ENCODE results near the gene DSC3. TPM values are rescaled to one million over a fixed set of nuclear protein-coding genes. Genes with fewer than 3 reads are reported as not detected.

DSC3 gene
- total RNA-seq, 1 experiment from 2014 or later: 0.61 TPM

- H3K9me3 Mint-ChIP-seq: no peaks in the 10 kb centered on the region
- Histone ChIP-seq H3K23me2 (ENCODE audit: insufficient read length, low read depth, low read length, poor library complexity, severe bottlenecking) (no peaks in the 10 kb centered on the region), H3K9ac (ENCODE audit: extremely low read depth, insufficient read length, low read length) (no peak overlapping the region), H3K27ac (ENCODE audit: insufficient read length, low read depth, low read length) (no peak overlapping the region), H3K4me1 (ENCODE audit: insufficient read depth, low read length) (no peaks in the 10 kb centered on the region), H3K4ac (ENCODE audit: low read depth, low read length) (no peak overlapping the region), H2BK120ac (ENCODE audit: low read depth, low read length, poor library complexity, severe bottlenecking) (no peak overlapping the region), H3K27me3 (ENCODE audit: insufficient read depth, low read length) (no peaks in the 10 kb centered on the region), H3K14ac (ENCODE audit: insufficient read depth, low read length) (no peak overlapping the region), H4K8ac (replicated peaks; ENCODE audit: insufficient read length, low read depth, low read length) (no peak overlapping the region), H3K18ac (ENCODE audit: insufficient read length, low read depth, low read length) (no peak overlapping the region), H3K23ac (ENCODE audit: insufficient read length, low read depth, low read length) (no peak overlapping the region), H2BK15ac (ENCODE audit: low read depth, low read length) (no peak overlapping the region), H3K79me1 (ENCODE audit: insufficient read depth, low read depth, low read length, poor library complexity, severe bottlenecking) (no peaks in the 10 kb centered on the region), H3T11ph (ENCODE audit: low read length) (no peak overlapping the region), H3K4me2 (ENCODE audit: insufficient read depth, insufficient read length, low read length) (no peak overlapping the region), H2BK20ac (ENCODE audit: low read depth, low read length, poor library complexity, severe bottlenecking) (no peak overlapping the region), H4K5ac (ENCODE audit: insufficient read length, low read depth, low read length) (no peak overlapping the region), H2AK5ac (ENCODE audit: insufficient read length, low read length) (no peak overlapping the region), H2BK12ac (ENCODE audit: insufficient read length, low read depth, low read length) (no peak overlapping the region), H2AFZ (ENCODE audit: low read length) (no peak overlapping the region), H2BK5ac (ENCODE audit: insufficient read length, low read length) (no peak overlapping the region), H4K20me1 (ENCODE audit: control insufficient read depth, insufficient read depth, insufficient read length) (no peaks in the 10 kb centered on the region), H3K56ac (ENCODE audit: insufficient read length, low read depth, low read length) (no peak overlapping the region), H3K9me3 (ENCODE audit: control insufficient read depth, low read depth, low read length) (no peaks in the 10 kb centered on the region), H3K79me2 (ENCODE audit: insufficient read depth, low read length) (no peaks in the 10 kb centered on the region), H4K91ac (ENCODE audit: insufficient read length, low read depth, low read length) (no peak overlapping the region)
- no peaks in the 10 kb centered on the region for H3K27me3 Mint-ChIP-seq (ENCODE audit: low read depth)
- no peaks in the 10 kb centered on the region for H3K36me3 Mint-ChIP-seq (ENCODE audit: insufficient read depth in 1 of 3, low read depth in 3 of 3)
- peaks cover 0 to 2% of the 10 kb centered on the region in 2 experiments; a peak in 1 of 4 replicates for H3K4me1 Mint-ChIP-seq
- H3K27ac Mint-ChIP-seq: no peak overlapping the region
- TF ChIP-seq CTCF (conservative IDR thresholded peaks at IDR 0.05): no peak
- DNase-seq: no peak
- no CpG with 5 or more reads among the region's 4 CpGs for WGBS (ENCODE audit: extremely low coverage, insufficient read length, low lambda C conversion rate)
- no peak overlapping the region for H3K4me3 Mint-ChIP-seq
Observed at GRCh38 chr18:30969670-30970170, 72.8 kb downstream of the DSC3 start.

Measured in H9 (cell line).